SK-N-MC (cell line): ENCODE results near the gene VNN1.

Experiments used
- EZH2 ChIP-seq: fragments of 200-600 bp; sonication (generic); IDR thresholded peaks from one replicate; pipeline ENCODE4 v1.6.1; 2017; ENCODE audit warnings: antibody characterized with exemption
- POLR2AphosphoS5 ChIP-seq: IDR thresholded peaks from 2 replicates; pipeline ENCODE4 v1.6.1; 2012; ENCODE audit warnings: mild to moderate bottlenecking, low read depth, low read length, borderline replicate concordance

GRCh38 chr6:132726608-132726975, 12.7 kb upstream of the VNN1 start:
- TF ChIP-seq POLR2AphosphoS5 (no peak), EZH2 (no peak)
